ENCODE measurements around the gene THRSP.

DNA sequence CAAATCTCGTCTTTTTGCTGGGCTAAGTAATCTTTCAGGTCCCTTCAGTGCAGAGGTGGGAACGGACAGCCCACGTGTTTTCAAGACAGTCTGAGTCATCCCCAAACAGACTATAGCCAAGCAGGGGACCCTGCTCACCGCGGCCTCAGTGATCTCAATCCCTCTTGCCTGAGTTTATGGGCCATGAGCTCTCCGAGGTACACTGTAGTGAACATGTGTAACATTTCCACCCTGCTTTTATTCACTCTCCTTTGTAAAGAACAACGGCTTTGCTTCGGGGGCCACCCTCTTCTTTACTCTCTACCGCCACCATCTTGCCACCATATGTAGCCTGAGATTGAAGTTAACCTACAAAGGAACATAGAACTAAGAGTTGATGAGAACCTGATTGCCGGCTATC is 29.0 kb upstream of the THRSP start:
- TF ChIP-seq ZFP30 (CRISPR knock-in tag; IDR thresholded peaks at IDR 0.05) (no peak), TCF4 (CRISPR knock-in tag; IDR thresholded peaks at IDR 0.05; ENCODE audit: borderline replicate concordance) (no peak), ZFP3 (CRISPR knock-in tag; IDR thresholded peaks at IDR 0.05) (no peak)
- TF ChIP-seq, protein P1, sequence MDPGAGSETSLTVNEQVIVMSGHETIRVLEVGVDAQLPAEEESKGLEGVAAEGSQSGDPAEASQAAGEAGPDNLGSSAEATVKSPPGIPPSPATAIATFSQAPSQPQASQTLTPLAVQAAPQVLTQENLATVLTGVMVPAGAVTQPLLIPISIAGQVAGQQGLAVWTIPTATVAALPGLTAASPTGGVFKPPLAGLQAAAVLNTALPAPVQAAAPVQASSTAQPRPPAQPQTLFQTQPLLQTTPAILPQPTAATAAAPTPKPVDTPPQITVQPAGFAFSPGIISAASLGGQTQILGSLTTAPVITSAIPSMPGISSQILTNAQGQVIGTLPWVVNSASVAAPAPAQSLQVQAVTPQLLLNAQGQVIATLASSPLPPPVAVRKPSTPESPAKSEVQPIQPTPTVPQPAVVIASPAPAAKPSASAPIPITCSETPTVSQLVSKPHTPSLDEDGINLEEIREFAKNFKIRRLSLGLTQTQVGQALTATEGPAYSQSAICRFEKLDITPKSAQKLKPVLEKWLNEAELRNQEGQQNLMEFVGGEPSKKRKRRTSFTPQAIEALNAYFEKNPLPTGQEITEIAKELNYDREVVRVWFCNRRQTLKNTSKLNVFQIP (CRISPR knock-in tag; IDR thresholded peaks at IDR 0.05; ENCODE audit: borderline replicate concordance, low read depth) = no peak
